ENCODE results near the gene XPR1. TPM values are rescaled to one million over a fixed set of nuclear protein-coding genes. Genes with fewer than 3 reads are reported as not detected.

The XPR1 gene
- total RNA-seq, 1 donor from 2014 or later = 62.1 TPM

DNA sequence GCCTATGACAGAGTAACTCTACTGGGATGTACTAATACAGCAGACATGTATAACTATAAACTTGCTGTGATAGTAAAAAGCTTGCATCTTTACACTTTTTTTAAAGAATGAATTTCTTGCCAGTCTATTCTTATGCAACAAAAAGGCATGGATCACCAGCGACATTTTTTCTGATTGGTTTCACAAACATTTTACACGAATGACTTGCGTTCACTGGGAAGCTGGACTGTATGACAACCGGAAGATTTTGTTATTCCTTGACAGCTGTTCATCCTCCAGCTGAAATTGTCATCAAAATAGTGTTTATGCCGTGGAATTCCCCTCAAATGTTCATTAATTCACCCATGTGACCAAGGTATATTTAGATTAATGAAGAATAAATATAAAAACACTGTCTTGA, 131.0 kb downstream of the XPR1 start:
- Mint-ChIP-seq H3K9me3 (ENCODE audit: unreplicated experiment) (no peaks in the 10 kb centered on the region), H3K4me1 (ENCODE audit: low read depth, unreplicated experiment) (peaks cover 8% of the 10 kb centered on the region), H3K36me3 (ENCODE audit: unreplicated experiment) (no peaks in the 10 kb centered on the region), H3K4me3 (ENCODE audit: unreplicated experiment) (no peak overlapping the region), H3K27ac (ENCODE audit: unreplicated experiment) (no peak overlapping the region), H3K27me3 (ENCODE audit: unreplicated experiment) (no peaks in the 10 kb centered on the region)
- no peak for DNase-seq
- TF ChIP-seq, protein P1, sequence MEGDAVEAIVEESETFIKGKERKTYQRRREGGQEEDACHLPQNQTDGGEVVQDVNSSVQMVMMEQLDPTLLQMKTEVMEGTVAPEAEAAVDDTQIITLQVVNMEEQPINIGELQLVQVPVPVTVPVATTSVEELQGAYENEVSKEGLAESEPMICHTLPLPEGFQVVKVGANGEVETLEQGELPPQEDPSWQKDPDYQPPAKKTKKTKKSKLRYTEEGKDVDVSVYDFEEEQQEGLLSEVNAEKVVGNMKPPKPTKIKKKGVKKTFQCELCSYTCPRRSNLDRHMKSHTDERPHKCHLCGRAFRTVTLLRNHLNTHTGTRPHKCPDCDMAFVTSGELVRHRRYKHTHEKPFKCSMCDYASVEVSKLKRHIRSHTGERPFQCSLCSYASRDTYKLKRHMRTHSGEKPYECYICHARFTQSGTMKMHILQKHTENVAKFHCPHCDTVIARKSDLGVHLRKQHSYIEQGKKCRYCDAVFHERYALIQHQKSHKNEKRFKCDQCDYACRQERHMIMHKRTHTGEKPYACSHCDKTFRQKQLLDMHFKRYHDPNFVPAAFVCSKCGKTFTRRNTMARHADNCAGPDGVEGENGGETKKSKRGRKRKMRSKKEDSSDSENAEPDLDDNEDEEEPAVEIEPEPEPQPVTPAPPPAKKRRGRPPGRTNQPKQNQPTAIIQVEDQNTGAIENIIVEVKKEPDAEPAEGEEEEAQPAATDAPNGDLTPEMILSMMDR (IDR thresholded peaks at IDR 0.05; ENCODE audit: partially characterized antibody, unreplicated experiment) = no peak

DNA sequence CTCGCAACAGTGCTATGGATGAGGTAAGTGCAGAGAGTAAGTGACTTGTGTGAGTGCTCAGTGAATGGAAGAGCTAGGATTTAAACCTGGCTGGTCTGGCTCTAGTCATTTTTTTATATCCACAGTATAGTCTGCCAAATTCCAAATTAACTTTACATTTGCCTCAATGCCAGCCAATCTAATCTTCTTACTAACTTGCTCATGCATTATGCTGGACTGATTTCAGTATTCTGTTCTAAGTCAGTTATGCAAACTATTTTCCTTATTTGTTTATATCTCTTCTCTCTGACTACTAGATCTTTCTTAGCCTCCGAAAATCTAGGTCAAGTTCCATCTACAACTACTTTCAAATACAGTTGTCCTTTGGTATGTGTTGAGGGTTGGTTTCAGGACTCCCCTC, 133.3 kb downstream of the XPR1 start:
- no peaks in the 10 kb centered on the region for H3K27me3 Mint-ChIP-seq (ENCODE audit: unreplicated experiment)

DNA sequence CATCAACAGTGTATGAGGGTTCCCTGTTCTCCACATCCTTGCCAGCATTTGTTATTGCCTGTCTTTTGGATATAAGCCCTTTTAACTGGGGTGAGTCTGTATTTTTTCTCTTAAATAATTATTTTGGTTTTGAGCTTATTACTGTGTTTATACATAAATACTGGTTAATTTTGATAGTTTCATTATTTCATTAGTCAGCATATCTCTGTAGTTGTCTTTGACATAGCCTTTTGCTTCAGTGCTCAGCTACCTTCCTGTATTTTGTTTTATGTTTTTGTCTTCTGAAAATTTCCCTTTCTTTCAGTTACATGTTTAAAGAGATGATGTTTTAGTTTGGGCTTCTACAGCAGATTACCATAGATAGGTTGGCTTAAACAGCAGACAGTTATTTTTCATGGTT, 138.1 kb downstream of the XPR1 start:
- TF ChIP-seq, protein P1 (IDR thresholded peaks at IDR 0.05; ENCODE audit: partially characterized antibody, unreplicated experiment) = no peak

More for the DNA sequence above, 133.3 kb downstream of the XPR1 start:
- no peaks in the 10 kb centered on the region for H3K36me3 Mint-ChIP-seq (ENCODE audit: unreplicated experiment)
- H3K9me3 Mint-ChIP-seq (ENCODE audit: unreplicated experiment) = no peaks in the 10 kb centered on the region
- H3K4me1 Mint-ChIP-seq (ENCODE audit: low read depth, unreplicated experiment) = peaks cover 8% of the 10 kb centered on the region
- H3K27ac Mint-ChIP-seq (ENCODE audit: unreplicated experiment) = no peak overlapping the region
- TF ChIP-seq, protein P1 (IDR thresholded peaks at IDR 0.05; ENCODE audit: partially characterized antibody, unreplicated experiment) = no peak
- DNase-seq = no peak
- H3K4me3 Mint-ChIP-seq (ENCODE audit: unreplicated experiment) = no peak overlapping the region

DNA sequence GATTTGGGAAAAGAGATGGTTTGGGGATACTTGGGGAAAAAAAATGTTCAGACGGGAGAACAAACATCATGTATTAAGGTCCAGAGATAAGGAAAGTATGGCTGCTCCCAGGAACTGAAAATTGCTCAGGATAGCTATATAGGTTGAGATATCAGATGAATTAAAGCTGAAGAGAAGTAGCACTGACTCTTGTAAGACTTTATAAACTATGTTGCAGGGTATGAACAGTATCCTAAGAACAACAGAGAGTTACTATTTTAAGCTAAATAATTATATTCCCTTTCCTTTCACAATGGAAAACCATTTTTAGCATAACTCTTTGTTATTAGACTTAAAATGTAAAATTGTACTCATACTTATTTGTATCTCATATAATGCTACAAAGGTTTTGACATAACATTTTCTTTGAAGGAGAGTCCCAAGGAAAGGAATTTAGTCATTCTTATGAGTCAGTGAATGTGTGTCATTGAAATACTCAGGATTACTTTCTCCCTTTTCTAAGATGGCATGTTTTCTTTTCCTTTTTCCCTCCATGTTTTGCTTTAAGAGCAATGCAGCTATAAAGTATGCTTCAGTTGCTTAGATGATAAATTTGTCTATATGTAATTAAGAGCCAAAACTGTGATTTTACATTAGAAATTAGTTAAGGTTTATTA, 141.5 kb downstream of the XPR1 start:
- no peak for DNase-seq
- H3K27ac Mint-ChIP-seq (ENCODE audit: unreplicated experiment) = no peak overlapping the region
- H3K27me3 Mint-ChIP-seq (ENCODE audit: unreplicated experiment) = no peaks in the 10 kb centered on the region
- H3K4me3 Mint-ChIP-seq (ENCODE audit: unreplicated experiment) = no peak overlapping the region
- no peaks in the 10 kb centered on the region for H3K36me3 Mint-ChIP-seq (ENCODE audit: unreplicated experiment)
- no peaks in the 10 kb centered on the region for H3K4me1 Mint-ChIP-seq (ENCODE audit: low read depth, unreplicated experiment)
- no peaks in the 10 kb centered on the region for H3K9me3 Mint-ChIP-seq (ENCODE audit: unreplicated experiment)
- TF ChIP-seq, protein P1 (IDR thresholded peaks at IDR 0.05; ENCODE audit: partially characterized antibody, unreplicated experiment) = no peak

More for the DNA sequence above, 138.1 kb downstream of the XPR1 start:
- no peaks in the 10 kb centered on the region for H3K9me3 Mint-ChIP-seq (ENCODE audit: unreplicated experiment)
- no peaks in the 10 kb centered on the region for H3K4me1 Mint-ChIP-seq (ENCODE audit: low read depth, unreplicated experiment)
- DNase-seq = no peak
- no peak overlapping the region for H3K27ac Mint-ChIP-seq (ENCODE audit: unreplicated experiment)
- no peaks in the 10 kb centered on the region for H3K36me3 Mint-ChIP-seq (ENCODE audit: unreplicated experiment)
- H3K4me3 Mint-ChIP-seq (ENCODE audit: unreplicated experiment) = no peak overlapping the region
- no peaks in the 10 kb centered on the region for H3K27me3 Mint-ChIP-seq (ENCODE audit: unreplicated experiment)

DNA sequence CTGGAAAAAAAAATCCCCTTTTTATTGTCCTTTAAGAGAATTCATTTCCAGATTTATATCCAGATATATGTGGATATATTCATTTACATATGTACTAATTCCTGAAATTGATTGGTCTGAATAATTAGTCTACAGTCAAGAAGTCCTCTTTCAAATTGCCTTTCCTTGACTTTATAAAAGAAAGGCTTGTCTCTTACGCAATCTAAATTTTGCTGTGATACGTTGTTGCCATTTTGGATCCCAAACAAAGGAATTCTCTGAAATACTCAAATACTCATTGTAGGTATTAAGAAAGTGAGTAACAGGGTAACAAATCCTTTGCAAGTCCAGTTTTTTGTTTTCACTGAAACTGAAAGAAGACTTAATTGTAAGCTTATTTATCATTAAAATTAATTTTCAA, 144.0 kb downstream of the XPR1 start:
- Mint-ChIP-seq H3K27me3 (ENCODE audit: unreplicated experiment) (no peaks in the 10 kb centered on the region), H3K27ac (ENCODE audit: unreplicated experiment) (no peak overlapping the region), H3K4me1 (ENCODE audit: low read depth, unreplicated experiment) (no peaks in the 10 kb centered on the region), H3K4me3 (ENCODE audit: unreplicated experiment) (no peak overlapping the region), H3K9me3 (ENCODE audit: unreplicated experiment) (no peaks in the 10 kb centered on the region), H3K36me3 (ENCODE audit: unreplicated experiment) (no peaks in the 10 kb centered on the region)
- no peak for DNase-seq
- TF ChIP-seq, protein P1 (IDR thresholded peaks at IDR 0.05; ENCODE audit: partially characterized antibody, unreplicated experiment) = no peak
